Right ventricle myocardium inferior (tissue), 1 donor: ENCODE data around the gene NDUFA6. TPM values are rescaled to one million over a fixed set of nuclear protein-coding genes. Genes with fewer than 3 reads are reported as not detected.
"Not testable (repeated sequence)": the region's sequence is repeated elsewhere in the genome, so short reads cannot be mapped to it uniquely, and the experiment has no call there.

ENCODE experiments used
- ATAC-seq: fragments of 200-7000 bp; cut with Tn5 transposase; one replicate; pipeline ENCODE4 v1.9.1; 2020; ENCODE audit warnings: mild to moderate bottlenecking, moderate library complexity
- DNase-seq: peaks from one replicate; pipeline ENCODE4 v3.0.0; 2021; ENCODE audit errors: missing footprints
- intact Hi-C: fragments of 100-400 bp; cut with DNase I; formaldehyde crosslinking; loops from one replicate; pipeline ENCODE4 v1.11.0; 2022
- long read RNA-seq: library from polyadenylated mRNA; unstranded; transcript quantifications from one replicate; pipeline ENCODE4 v2.0.0, GENCODE V29; 2021
- total RNA-seq: library from RNA; stranded (reverse); fragmentation: NEBNext Ultra II Directional; extraction: Animal tissue kit (Norgen Biotek cat#: 25700); gene quantifications from one replicate; pipeline ENCODE4 v1.2.1, GENCODE V29; 2021
- donor health status: DM: no; HTN: yes; CAD: no; lungs with severe emphysema.

The NDUFA6 gene
- total RNA-seq: 296 TPM
- long read RNA-seq, transcript NDUFA6-202 (3 exons, 1,256 nt): major isoform, 255 of 261 reads
- long read RNA-seq, partial matches to known transcripts: 0 of 261 reads
- long read RNA-seq, other reads (novel, unspliced or antisense): 3 of 261 reads

DNA sequence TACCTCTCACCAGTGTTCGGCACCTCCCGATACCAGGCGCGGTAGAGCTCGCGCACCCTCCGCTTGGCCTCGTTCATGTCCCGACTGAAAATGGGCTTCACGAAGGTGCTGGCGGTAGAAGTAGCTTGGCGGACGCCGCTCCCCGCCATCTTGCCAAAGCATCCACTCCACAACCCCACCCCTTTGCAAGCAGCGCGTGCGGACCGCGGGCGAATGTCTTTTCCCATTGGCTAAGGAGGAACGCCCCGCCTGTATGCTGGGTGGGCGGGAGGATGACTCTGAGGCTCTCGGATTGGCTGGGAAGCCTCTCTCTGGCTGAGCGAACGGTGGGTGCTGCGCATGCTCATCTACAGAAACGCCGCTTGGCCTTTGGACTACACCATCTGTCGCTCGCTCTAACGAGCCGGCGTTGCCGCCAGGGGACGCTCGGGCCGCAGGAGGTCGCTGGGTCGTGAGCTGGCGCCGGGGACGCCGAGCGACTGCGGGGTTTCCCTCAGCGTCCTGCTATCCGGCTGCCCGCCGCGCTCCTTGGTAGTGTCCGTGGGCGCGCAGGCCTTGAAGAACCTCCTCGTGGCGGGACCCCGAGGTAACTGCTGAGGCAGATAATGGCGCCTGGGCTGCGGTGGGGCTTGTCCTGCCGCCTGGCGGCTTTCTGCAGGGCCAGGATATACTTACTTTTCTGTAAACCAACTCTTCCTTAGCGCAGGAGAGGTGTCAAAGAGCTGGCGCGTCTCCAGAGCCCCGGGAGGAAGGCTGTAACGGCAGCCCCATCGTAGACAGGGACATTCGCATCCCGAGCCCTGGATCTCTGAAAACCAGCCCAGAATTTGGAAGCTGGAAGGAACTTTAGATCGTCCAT lies at the start of gene NDUFA6:
Gene NDUFA6, minus strand, starts transcription at position 177 of the 859 bp plus-strand sequence. Its CDS starts 28 bp downstream, at position 149.
- DNase-seq: peak; percentile 99
- ATAC-seq: peak; percentile 98
- intact Hi-C loops: loop anchor here (1.0 to 5.0 kb wide), 4 partner anchors 12 to 461 kb away; partner anchors contain the start of genes SERHL2, SMDT1 and TCF20

DNA sequence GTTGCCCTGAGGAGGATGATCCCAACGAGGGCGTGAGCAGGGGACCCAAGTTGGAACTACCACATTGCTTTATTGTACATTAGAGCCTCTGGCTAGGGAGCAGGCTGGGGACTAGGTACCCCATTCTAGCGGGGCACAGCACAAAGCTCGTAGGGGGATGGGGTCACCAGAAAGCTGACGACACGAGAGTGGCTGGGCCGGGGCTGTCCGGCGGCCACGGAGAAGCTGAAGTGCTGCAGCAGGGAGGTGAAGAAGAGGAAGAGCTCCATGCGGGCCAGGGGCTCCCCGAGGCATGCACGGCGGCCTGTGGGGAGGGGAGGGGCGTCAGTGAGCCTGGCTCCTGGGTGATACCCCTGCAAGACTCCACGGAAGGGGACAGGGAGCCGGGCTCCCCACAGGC lies 49.6 kb upstream of the NDUFA6 start:
- DNase-seq, intact Hi-C loops, ATAC-seq: not testable (repeated sequence)

DNA sequence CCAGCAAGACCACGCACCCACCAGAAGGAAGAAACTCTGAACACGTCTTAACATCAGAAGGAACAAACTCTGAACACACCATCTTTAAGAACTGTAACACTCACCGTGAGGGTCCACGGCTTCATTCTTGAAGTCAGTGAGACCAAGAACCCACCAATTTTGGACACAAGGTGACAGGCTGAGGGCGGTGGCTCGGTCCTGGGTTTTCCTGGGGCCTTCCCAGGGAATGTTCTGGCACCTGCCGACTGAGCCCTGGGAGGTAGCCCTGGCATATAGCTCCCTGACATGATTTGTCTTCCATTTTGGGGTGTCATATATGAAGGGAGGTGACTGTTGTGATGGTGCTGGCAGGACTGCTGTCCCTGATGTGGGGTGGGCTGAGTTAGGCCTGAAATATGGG lies 48.9 kb upstream of the NDUFA6 start:
- intact Hi-C loops, ATAC-seq, DNase-seq: not testable (repeated sequence)

DNA sequence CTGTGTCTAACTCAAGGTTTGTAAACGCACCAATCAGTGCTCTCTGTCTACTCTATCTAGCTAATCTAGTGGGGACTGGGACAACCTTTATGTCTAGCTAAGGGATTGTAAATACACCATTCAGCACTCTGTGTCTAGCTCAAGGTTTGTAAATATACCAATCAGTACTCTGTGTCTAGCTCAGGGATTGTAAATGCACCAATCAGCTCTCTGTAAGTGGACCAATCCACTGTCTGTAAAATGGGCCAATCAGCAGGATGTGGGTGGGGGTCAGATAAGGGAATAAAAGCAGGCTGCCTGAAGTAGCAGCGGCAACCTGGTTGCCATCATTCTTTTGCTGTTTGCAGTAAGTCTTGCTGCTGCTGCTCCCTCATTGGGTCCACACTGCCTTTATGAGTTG lies 48.4 kb upstream of the NDUFA6 start:
- ATAC-seq: no peak
- intact Hi-C loops: no loop called here

DNA sequence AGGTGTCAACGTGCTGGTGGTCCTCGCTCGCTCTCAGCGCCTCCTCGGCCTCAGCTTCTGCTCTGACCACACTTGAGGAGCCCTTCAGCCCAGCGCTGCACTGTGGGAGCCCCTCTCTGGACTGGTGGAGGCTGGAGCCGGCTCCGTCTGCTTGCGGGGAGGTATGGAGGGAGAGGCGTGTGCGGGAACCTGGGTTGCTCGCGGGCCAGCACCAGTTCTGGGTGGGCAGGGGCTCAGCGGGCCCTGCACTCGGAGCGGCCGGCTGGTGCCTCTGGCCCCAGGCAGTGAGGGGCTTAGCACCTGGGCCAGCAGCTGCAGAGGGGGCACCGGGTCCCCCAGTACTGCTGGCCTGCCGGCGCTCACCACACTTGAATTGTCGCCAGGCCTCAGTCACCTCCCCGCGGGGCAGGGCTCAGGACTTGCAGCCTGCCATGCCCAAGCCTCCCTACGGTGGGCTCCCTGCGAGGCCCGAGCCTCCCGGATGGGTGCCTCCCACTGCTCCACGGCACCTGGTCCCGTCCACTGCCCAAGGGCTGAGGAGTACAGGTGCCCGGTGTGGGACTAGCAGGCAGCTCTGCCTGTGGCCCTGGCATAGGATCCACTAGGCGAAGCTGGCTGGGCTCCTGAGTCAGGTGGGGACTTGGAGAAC lies 47.7 kb upstream of the NDUFA6 start:
- no peak for ATAC-seq
- no peak for DNase-seq
- intact Hi-C loops: no loop called here

More for the DNA sequence above, 48.4 kb upstream of the NDUFA6 start:
- DNase-seq: no peak

DNA sequence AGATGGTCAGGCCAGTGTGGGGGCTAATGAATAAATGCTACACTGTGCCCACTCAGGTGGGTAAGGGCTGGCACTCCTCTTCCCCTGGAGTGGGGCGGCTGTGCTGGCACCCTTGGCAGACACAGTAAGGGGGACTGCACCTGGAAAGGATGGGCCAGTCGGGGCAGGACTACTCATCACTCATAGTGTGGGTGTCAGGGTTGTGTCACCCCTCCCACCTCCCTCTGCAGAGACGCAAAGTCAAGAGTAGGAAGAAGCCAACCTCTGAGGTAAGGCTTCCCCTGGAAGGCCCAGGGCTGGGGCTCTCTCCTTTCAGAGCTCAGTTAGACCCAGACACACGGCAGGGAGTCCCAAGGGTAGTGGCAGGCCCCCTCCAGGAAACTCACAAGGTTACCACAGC lies 45.1 kb upstream of the NDUFA6 start:
- DNase-seq, ATAC-seq, intact Hi-C loops: not testable (repeated sequence)

DNA sequence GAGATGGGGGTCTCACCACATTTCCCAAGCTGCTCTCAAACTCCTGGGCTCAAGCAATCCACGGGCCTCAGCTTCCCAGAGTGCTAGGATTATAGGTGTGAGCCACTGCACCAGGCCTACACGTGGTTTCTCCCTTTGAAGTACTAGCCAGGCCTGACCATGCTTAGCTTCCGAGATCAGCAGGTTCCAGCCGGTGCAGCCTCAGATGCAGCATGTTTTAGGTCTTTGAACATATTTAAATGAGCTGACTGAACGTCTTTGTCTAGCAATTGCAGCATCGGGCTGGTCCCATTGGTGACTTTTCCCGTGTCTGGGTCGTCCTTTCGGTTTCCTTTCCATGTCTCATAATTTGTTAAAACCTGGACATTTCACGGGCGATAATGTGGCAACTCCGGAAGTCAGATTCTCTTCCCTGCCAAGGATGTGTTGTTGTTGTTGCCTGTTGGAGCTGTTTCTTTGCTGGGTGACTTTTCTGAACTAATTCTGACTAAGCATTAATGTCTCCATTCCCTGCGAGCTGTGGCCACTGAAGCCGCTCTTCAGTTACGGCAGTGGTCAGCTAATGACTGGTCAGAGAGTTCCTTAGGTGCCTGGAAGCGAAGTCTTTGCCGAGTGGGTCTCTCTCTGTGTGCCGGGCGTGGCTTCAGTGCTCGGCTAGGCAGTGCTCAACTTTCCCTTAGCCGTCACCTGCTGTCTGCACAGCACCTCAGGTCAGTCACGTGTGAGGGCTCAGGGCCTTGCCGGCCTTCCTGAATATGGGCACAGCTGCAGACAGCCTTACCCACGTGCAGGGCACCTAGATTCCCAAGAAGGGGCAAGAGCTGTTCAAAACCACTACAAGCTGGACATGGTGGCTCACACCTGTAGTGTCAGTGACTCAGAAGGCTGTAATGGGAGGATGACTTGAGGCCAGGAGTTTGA lies 43.8 kb upstream of the NDUFA6 start:
- DNase-seq (no peak), ATAC-seq (no peak)
- intact Hi-C loops: no loop called here

DNA sequence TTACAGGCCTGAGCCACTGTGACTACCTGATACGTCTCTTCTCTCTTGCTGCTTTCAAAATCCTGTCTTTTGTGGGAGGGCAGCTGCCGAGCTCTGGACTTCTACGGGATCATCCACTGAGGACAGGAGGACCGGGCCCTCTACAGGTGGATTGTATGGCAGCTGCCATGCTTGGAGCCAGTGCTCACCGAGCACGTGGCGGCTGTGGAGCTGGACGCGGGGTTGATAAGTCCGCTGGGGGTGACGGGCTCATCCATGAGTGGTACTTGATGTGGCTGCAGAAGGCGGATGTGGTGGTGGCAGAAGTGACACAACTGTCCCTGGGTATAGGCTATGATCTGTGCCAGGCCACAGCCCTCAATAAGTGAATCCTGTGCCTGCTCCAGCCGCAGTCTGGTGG lies 41.9 kb upstream of the NDUFA6 start:
- DNase-seq (no peak), ATAC-seq (no peak)
- intact Hi-C loops: no loop called here

DNA sequence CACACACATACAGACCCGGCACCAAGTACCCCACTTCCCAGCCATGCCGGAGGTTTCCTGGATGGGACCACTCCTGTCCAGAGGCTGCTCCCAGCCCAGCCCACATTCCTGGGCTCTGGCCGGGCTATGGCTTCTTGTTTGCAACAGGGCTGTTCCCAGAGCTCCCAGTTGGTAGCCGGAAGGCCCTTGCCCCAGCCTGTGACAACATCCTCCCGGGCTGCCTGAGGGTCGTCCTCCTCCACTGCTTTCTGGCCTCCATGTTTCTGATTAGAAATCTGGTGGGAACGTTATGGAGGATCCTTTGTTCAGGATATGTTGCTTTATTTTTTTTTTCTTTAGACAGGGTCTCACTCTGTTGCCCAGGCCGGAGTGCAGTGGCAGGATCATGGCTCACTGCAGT lies 41.0 kb upstream of the NDUFA6 start:
- DNase-seq: no peak
- no peak for ATAC-seq
- intact Hi-C loops: no loop called here

DNA sequence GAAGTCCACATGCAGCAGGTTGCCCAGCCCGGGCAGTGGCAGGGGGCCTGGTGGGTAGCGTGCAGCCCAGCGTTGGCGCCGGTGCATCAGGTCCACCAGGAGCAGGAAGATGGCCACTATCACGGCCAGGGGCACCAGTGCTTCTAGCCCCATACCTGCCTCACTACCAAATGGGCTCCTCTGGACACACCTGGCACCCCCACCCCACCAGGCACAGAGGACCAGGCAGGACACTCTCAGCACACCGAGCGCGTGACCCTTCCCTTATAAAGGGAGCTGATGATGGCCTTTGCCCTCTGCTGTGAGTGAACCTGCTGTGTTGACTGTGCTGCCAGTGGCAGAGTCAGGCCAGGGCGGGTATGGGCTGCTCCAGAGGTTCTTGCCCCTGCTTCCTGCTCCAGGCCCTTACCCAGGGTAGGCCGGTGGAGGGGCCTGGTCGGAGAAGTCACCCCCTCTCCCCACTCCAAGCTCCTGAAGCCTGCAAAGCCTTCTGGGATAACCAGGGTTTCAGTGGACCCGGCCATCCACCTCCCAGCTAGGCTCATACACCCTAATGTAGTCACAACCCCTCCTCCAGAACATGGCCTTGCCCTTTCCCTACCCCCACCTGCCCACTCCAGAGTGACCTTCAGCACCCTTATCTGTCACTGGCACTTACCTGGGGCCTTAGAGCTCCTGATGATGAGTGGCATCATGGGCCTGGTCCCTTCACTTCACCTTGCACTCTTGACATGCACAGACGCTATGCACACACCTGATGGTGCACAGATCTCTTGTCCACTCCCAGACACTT lies 40.3 kb upstream of the NDUFA6 start, which contains the start of gene CYP2D6:
Gene CYP2D6, minus strand, starts transcription at position 172 of the 793 bp plus-strand sequence. Its CDS starts 19 bp downstream, at position 153.
- DNase-seq, ATAC-seq, intact Hi-C loops: not testable (repeated sequence)

DNA sequence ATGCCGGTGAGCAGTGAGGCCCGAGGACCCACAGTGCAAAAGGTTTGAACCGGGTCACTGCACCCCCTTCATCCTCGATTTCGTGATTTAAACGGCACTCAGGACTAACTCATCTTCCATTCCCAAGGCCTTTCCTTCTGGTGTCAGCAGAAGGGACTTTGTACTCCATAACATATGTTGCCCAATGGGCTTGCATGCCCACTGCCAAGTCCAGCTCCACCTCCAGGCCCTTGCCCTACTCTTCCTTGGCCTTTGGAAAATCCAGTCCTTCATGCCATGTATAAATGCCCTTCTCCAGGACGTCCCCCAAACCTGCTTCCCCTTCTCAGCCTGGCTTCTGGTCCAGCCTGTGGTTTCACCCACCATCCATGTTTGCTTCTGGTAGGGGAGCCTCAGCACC lies 39.6 kb upstream of the NDUFA6 start:
- ATAC-seq, intact Hi-C loops, DNase-seq: not testable (repeated sequence)

DNA sequence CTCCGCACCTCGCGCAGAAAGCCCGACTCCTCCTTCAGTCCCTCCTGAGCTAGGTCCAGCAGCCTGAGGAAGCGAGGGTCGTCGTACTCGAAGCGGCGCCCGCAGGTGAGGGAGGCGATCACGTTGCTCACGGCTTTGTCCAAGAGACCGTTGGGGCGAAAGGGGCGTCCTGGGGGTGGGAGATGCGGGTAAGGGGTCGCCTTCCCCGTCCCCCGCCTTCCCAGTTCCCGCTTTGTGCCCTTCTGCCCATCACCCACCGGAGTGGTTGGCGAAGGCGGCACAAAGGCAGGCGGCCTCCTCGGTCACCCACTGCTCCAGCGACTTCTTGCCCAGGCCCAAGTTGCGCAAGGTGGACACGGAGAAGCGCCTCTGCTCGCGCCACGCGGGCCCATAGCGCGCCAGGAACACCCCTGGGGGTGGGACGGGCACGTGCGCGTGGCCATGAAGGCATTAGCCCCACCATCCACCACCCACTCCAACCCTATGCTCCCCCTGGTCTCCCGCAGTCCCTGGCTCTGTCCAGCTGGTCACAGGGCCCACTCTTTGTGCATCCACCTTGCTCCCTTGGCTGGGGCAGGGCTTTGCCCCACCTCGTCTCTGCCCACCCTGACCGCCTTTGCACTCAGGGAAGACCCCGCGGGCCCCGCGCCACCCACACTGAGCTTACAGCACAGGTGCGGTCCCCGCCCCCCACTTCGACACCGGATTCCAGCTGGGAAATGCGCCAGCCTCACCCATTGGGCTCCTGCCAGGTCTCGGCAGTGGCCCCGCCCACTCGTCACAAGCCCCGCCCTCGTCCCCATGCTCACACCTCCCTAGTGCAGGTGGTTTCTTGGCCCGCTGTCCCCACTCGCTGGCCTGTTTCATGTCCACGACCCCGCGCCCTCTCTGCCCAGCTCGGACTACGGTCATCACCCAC lies 38.5 kb upstream of the NDUFA6 start:
- ATAC-seq, DNase-seq, intact Hi-C loops: not testable (repeated sequence)

DNA sequence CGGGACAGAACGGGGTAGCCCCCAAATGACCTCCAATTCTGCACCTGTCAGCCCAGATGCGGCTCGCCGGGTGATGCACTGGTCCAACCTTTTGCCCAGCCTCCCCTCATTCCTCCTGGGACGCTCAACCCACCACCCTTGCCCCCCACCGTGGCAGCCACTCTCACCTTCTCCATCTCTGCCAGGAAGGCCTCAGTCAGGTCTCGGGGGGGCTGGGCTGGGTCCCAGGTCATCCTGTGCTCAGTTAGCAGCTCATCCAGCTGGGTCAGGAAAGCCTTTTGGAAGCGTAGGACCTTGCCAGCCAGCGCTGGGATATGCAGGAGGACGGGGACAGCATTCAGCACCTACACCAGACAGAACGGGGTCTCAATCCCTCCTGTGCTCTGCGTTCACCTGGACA lies 37.4 kb upstream of the NDUFA6 start:
- ATAC-seq, DNase-seq, intact Hi-C loops: not testable (repeated sequence)

DNA sequence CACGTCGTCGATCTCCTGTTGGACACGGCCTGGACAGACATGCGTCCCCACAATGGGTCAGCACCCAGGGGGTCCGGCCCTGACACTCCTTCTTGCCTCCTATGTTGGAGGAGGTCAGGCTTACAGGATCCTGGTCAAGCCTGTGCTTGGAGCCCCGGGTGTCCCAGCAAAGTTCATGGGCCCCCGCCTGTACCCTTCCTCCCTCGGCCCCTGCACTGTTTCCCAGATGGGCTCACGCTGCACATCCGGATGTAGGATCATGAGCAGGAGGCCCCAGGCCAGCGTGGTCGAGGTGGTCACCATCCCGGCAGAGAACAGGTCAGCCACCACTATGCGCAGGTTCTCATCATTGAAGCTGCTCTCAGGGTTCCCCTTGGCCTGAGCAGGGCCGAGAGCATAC lies 37.0 kb upstream of the NDUFA6 start:
- ATAC-seq: no peak
- no peak for DNase-seq
- intact Hi-C loops: no loop called here

DNA sequence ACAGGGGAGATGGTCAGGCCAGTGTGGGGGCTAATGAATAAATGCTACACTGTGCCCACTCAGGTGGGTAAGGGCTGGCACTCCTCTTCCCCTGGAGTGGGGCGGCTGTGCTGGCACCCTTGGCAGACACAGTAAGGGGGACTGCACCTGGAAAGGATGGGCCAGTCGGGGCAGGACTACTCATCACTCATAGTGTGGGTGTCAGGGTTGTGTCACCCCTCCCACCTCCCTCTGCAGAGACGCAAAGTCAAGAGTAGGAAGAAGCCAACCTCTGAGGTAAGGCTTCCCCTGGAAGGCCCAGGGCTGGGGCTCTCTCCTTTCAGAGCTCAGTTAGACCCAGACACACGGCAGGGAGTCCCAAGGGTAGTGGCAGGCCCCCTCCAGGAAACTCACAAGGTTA lies 33.0 kb upstream of the NDUFA6 start:
- DNase-seq, intact Hi-C loops: not testable (repeated sequence)
- peak; percentile 11 for ATAC-seq

DNA sequence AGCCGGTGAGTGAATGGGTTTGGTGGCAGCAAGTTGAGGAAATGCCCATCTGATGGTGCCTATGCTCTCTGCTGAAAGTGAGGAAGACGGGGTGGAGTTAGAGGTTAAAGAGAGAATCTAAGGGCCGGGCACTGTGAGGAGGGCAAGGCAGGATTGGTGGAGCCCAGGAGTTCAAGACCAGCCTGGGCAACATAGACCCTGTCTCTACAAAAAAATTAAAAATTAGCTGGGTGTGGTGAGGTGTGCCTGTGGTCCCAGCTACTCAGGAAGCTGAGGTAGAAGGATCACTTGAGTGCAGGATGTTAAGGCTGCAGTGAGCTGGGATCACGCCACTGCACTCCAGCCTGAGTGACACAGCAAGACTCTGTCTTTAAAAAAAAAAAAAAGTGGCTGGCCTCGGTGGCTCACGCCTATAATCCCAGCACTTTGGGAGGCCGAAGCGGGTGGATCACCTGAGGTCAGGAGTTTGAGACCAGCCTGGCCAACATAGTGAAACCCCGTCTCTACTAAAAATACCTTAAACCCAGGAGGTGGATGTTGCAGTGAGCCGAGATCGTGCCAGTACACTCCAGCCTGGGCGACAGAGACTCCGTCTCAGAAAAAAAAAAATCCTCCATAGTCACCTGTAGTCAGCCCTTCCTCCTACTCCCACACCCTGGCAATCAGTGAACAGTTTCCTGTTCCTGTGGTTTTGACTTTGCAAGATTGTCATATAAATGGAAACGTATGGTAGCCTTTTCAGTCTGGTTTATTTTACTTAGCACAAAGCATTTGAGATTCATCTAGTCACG lies 29.9 kb upstream of the NDUFA6 start:
- ATAC-seq, intact Hi-C loops, DNase-seq: not testable (repeated sequence)
